ENCODE data around the gene CEACAM6.
A peak's percentile ranks its signal among the peaks of the same experiment; 100 is the strongest.

Gene CEACAM6

GRCh38 chr19:41795031-41795461 lies 39.7 kb downstream of the CEACAM6 start:
- DNase-seq (ENCODE audit: low read depth in 1 of 2, low spot score in 1 of 2) = peak; percentile 14 to 63

- no peak for DNase-seq (ENCODE audit: low read depth in 1 of 2, low spot score in 1 of 2)
Observed at GRCh38 chr19:41796362-41796761, 41.0 kb downstream of the CEACAM6 start, which contains the start of gene CEACAM3. Gene CEACAM3 (plus strand): TSS chr19:41796587. CDS start chr19:41796678, 91 bp downstream.

GRCh38 chr19:41796901-41797300 lies 41.6 kb downstream of the CEACAM6 start:
- no peak for DNase-seq (ENCODE audit: low read depth in 1 of 2, low spot score in 1 of 2)

GRCh38 chr19:41799444-41800000 lies 44.2 kb downstream of the CEACAM6 start:
- no peak for DNase-seq (ENCODE audit: low read depth in 1 of 2, low spot score in 1 of 2)

GRCh38 chr19:41801031-41801430 lies 45.7 kb downstream of the CEACAM6 start:
- no peak for DNase-seq (ENCODE audit: low read depth in 1 of 2, low spot score in 1 of 2)

GRCh38 chr19:41801792-41802211 lies 46.5 kb downstream of the CEACAM6 start:
- DNase-seq (ENCODE audit: low read depth in 1 of 2, low spot score in 1 of 2) = no peak

- DNase-seq (ENCODE audit: low read depth in 1 of 2, low spot score in 1 of 2) = no peak
Observed at GRCh38 chr19:41802770-41803169, 47.4 kb downstream of the CEACAM6 start.

- DNase-seq (ENCODE audit: low read depth in 1 of 2, low spot score in 1 of 2) = no peak
Observed at GRCh38 chr19:41804336-41804735, 49.0 kb downstream of the CEACAM6 start.

- DNase-seq (ENCODE audit: low read depth in 1 of 2, low spot score in 1 of 2) = no peak
Observed at GRCh38 chr19:41807176-41807575, 51.8 kb downstream of the CEACAM6 start.

- DNase-seq (ENCODE audit: low read depth in 1 of 2, low spot score in 1 of 2) = no peak
Observed at GRCh38 chr19:41808663-41809566, 53.6 kb downstream of the CEACAM6 start.

- no peak for DNase-seq (ENCODE audit: low read depth in 1 of 2, low spot score in 1 of 2)
Observed at GRCh38 chr19:41810301-41810700, 55.0 kb downstream of the CEACAM6 start.

GRCh38 chr19:41811036-41811435 lies 55.7 kb downstream of the CEACAM6 start:
- no peak for DNase-seq (ENCODE audit: low read depth in 1 of 2, low spot score in 1 of 2)

GRCh38 chr19:41811981-41812380 lies 56.7 kb downstream of the CEACAM6 start:
- no peak for DNase-seq (ENCODE audit: low read depth in 1 of 2, low spot score in 1 of 2)

GRCh38 chr19:41813911-41814310 lies 58.6 kb downstream of the CEACAM6 start:
- DNase-seq (ENCODE audit: low read depth in 1 of 2, low spot score in 1 of 2) = no peak

- no peak for DNase-seq (ENCODE audit: low read depth in 1 of 2, low spot score in 1 of 2)
Observed at GRCh38 chr19:41815301-41815700, 60.0 kb downstream of the CEACAM6 start.

- DNase-seq (ENCODE audit: low read depth in 1 of 2, low spot score in 1 of 2) = no peak
Observed at GRCh38 chr19:41816761-41817160, 61.4 kb downstream of the CEACAM6 start.

- DNase-seq (ENCODE audit: low read depth in 1 of 2, low spot score in 1 of 2) = peak in 1 of 2 donors; percentile 30
Observed at GRCh38 chr19:41821003-41821735, 65.8 kb downstream of the CEACAM6 start.

Measured in activated CD4-positive, alpha-beta T cell treated with anti-CD3 and anti-CD28 coated beads, Interleukin-2, amount 50 U/mL, for 24 hours (primary cell).